Mesendoderm (in vitro differentiated cells): ENCODE measurements around the gene GHITM.

Source experiments
- DNase-seq: peaks from one replicate; pipeline ENCODE4 v3.0.0; 2013
- H2AK5ac ChIP-seq: 2 replicates; pipeline ENCODE4 v1.6.1; 2013; ENCODE audit warnings: low read length, inconsistent platforms
- H2BK120ac ChIP-seq: 2 replicates; pipeline ENCODE4 v1.6.1; 2013; ENCODE audit warnings: low read depth, mild to moderate bottlenecking, low read length, moderate library complexity, mixed read lengths
- H2BK15ac ChIP-seq: replicated peaks from 2 replicates; pipeline ENCODE4 v1.6.1; 2013; ENCODE audit warnings: low read depth, mild to moderate bottlenecking, moderate library complexity
- H2BK5ac ChIP-seq: 2 replicates; pipeline ENCODE4 v1.6.1; 2013; ENCODE audit warnings: low read length, inconsistent platforms
- H3K18ac ChIP-seq: 2 replicates; pipeline ENCODE4 v1.6.1; 2013; ENCODE audit warnings: mild to moderate bottlenecking, low read length, mixed read lengths
- H3K23ac ChIP-seq: one replicate; pipeline ENCODE4 v1.6.1; 2013; ENCODE audit warnings: low read length
- H3K27ac ChIP-seq: 2 replicates; pipeline ENCODE4 v1.5.1; 2013; ENCODE audit warnings: low read depth, mild to moderate bottlenecking, inconsistent platforms, low read length, moderate library complexity
- H3K27me3 ChIP-seq: 2 replicates; pipeline ENCODE4 v1.6.1; 2013; ENCODE audit warnings: low read length, control low read depth, mild to moderate bottlenecking, inconsistent platforms; ENCODE audit not compliant: insufficient read depth, poor library complexity
- H3K36me3 ChIP-seq: 2 replicates; pipeline ENCODE4 v1.6.1; 2013; ENCODE audit warnings: low read length, inconsistent platforms; ENCODE audit not compliant: control insufficient read depth, insufficient read depth
- H3K4ac ChIP-seq: one replicate; pipeline ENCODE4 v1.6.1; 2013; ENCODE audit warnings: low read depth, mild to moderate bottlenecking, low read length, moderate library complexity
- H3K4me1 ChIP-seq: 2 replicates; pipeline ENCODE4 v1.6.1; 2013; ENCODE audit warnings: low read depth, low read length, inconsistent platforms; ENCODE audit not compliant: control insufficient read depth
- H3K4me2 ChIP-seq: 2 replicates; pipeline ENCODE4 v1.6.1; 2013; ENCODE audit warnings: low read length
- H3K4me3 ChIP-seq: 2 replicates; pipeline ENCODE4 v1.5.1; 2013; ENCODE audit warnings: mild to moderate bottlenecking, low read length
- H3K56ac ChIP-seq: one replicate; pipeline ENCODE4 v1.6.1; 2013; ENCODE audit warnings: low read length
- H3K79me1 ChIP-seq: 2 replicates; pipeline ENCODE4 v1.6.1; 2013; ENCODE audit warnings: low read length, inconsistent platforms
- H3K79me2 ChIP-seq: 2 replicates; pipeline ENCODE4 v1.6.1; 2013; ENCODE audit warnings: mild to moderate bottlenecking, low read length; ENCODE audit not compliant: control insufficient read depth, insufficient read depth
- H3K9ac ChIP-seq: 2 replicates; pipeline ENCODE4 v1.6.1; 2013; ENCODE audit warnings: low read length, inconsistent platforms
- H4K5ac ChIP-seq: one replicate; pipeline ENCODE4 v1.6.1; 2013; ENCODE audit warnings: low read length
- H4K8ac ChIP-seq: one replicate; pipeline ENCODE4 v1.6.1; 2013; ENCODE audit warnings: low read depth, mild to moderate bottlenecking, control low read depth, low read length, moderate library complexity
- WGBS: extraction: QIAGEN DNeasy Blood & Tissue Kit; methylation state at CpG from one replicate; pipeline ENCODE4 v1.1.7; 2013; ENCODE audit warnings: low lambda C conversion rate, missing lambda C conversion rate; ENCODE audit not compliant: insufficient coverage; ENCODE audit errors: extremely low coverage; 5-methylcytosine and 5-hydroxymethylcytosine counted together

The GHITM gene

GRCh38 chr10:84173501-84173929, 34.2 kb downstream of the GHITM start, which contains the start of gene GPR15LG:
GPR15LG (plus strand) TSS chr10:84173801; CDS start chr10:84173852, 51 bp downstream.
- WGBS, result no CpG with 5 or more reads among the region's 2 CpGs
- no peaks in the 10 kb centered on the region for H3K79me2 ChIP-seq
- no peak within 1 kb of the TSS for H2BK5ac ChIP-seq
- no peak within 1 kb of the TSS for H3K56ac ChIP-seq
- H2BK15ac ChIP-seq, result no peak within 1 kb of the TSS
- H2BK120ac ChIP-seq, result no peak within 1 kb of the TSS
- DNase-seq, result no peak
- no peak within 1 kb of the TSS for H3K4me2 ChIP-seq
- H4K8ac ChIP-seq, result no peak within 1 kb of the TSS
- H3K18ac ChIP-seq, result no peak within 1 kb of the TSS
- peak within 1 kb of the TSS; percentile 89 for H3K23ac ChIP-seq
- no peak within 1 kb of the TSS for H3K4me3 ChIP-seq
- H3K4me1 ChIP-seq, result no peaks in the 10 kb centered on the region
- no peaks in the 10 kb centered on the region for H3K36me3 ChIP-seq
- no peaks in the 10 kb centered on the region for H3K27me3 ChIP-seq
- H4K5ac ChIP-seq, result no peak within 1 kb of the TSS
- H3K9ac ChIP-seq, result no peak within 1 kb of the TSS
- no peak within 1 kb of the TSS for H3K27ac ChIP-seq
- no peak within 1 kb of the TSS for H2AK5ac ChIP-seq
- H3K4ac ChIP-seq, result no peak within 1 kb of the TSS
- no peaks in the 10 kb centered on the region for H3K79me1 ChIP-seq

GRCh38 chr10:84175436-84175835, 36.1 kb downstream of the GHITM start:
- Histone ChIP-seq H3K27ac (no peak overlapping the region), H3K36me3 (no peaks in the 10 kb centered on the region), H3K4me1 (no peaks in the 10 kb centered on the region), H3K4me3 (no peak overlapping the region), H2BK15ac (no peak overlapping the region), H2AK5ac (no peak overlapping the region), H4K5ac (no peak overlapping the region), H3K23ac (no peak overlapping the region), H3K79me2 (no peaks in the 10 kb centered on the region), H3K56ac (no peak overlapping the region), H3K4me2 (no peak overlapping the region), H3K9ac (no peak overlapping the region), H2BK5ac (no peak overlapping the region), H3K4ac (no peak overlapping the region), H4K8ac (no peak overlapping the region), H3K18ac (no peak overlapping the region), H3K27me3 (no peaks in the 10 kb centered on the region), H2BK120ac (no peak overlapping the region), H3K79me1 (no peaks in the 10 kb centered on the region)
- no CpG with 5 or more reads among the region's 6 CpGs for WGBS
- no peak for DNase-seq

- Histone ChIP-seq H2BK120ac (no peak overlapping the region), H3K27me3 (no peaks in the 10 kb centered on the region), H2AK5ac (no peak overlapping the region), H3K4me1 (no peaks in the 10 kb centered on the region), H4K5ac (no peak overlapping the region), H3K23ac (no peak overlapping the region), H3K79me1 (no peaks in the 10 kb centered on the region), H3K9ac (no peak overlapping the region), H3K4ac (no peak overlapping the region), H4K8ac (no peak overlapping the region), H3K18ac (no peak overlapping the region), H3K27ac (no peak overlapping the region), H3K36me3 (no peaks in the 10 kb centered on the region), H3K4me2 (no peak overlapping the region), H3K4me3 (no peak overlapping the region), H3K56ac (no peak overlapping the region), H2BK15ac (no peak overlapping the region), H2BK5ac (no peak overlapping the region), H3K79me2 (no peaks in the 10 kb centered on the region)
- no CpG with 5 or more reads among the region's 4 CpGs for WGBS
- no peak for DNase-seq
These were observed 37.0 kb downstream of the GHITM start for GRCh38 chr10:84176351-84176750.

GRCh38 chr10:84176836-84177474, 37.6 kb downstream of the GHITM start:
- Histone ChIP-seq H3K18ac (no peak overlapping the region), H3K4me3 (no peak overlapping the region), H3K36me3 (no peaks in the 10 kb centered on the region), H3K27ac (no peak overlapping the region), H3K23ac (no peak overlapping the region), H4K8ac (no peak overlapping the region), H2BK120ac (no peak overlapping the region), H2BK5ac (no peak overlapping the region), H3K4me2 (no peak overlapping the region), H4K5ac (no peak overlapping the region), H3K4me1 (no peaks in the 10 kb centered on the region), H3K4ac (no peak overlapping the region), H3K79me2 (no peaks in the 10 kb centered on the region), H2BK15ac (no peak overlapping the region), H2AK5ac (no peak overlapping the region), H3K27me3 (no peaks in the 10 kb centered on the region), H3K9ac (no peak overlapping the region), H3K56ac (no peak overlapping the region), H3K79me1 (no peaks in the 10 kb centered on the region)
- no peak for DNase-seq
- no CpG with 5 or more reads among the region's 4 CpGs for WGBS

- DNase-seq, result no peak
- Histone ChIP-seq H3K79me1 (no peaks in the 10 kb centered on the region), H2BK5ac (no peak overlapping the region), H3K4me2 (no peak overlapping the region), H3K23ac (no peak overlapping the region), H3K18ac (no peak overlapping the region), H3K56ac (no peak overlapping the region), H3K4me3 (no peak overlapping the region), H3K9ac (no peak overlapping the region), H2BK15ac (no peak overlapping the region), H2BK120ac (no peak overlapping the region), H3K27me3 (no peaks in the 10 kb centered on the region), H4K5ac (no peak overlapping the region), H3K79me2 (no peaks in the 10 kb centered on the region), H3K4ac (no peak overlapping the region), H3K36me3 (no peaks in the 10 kb centered on the region), H3K4me1 (no peaks in the 10 kb centered on the region), H4K8ac (no peak overlapping the region), H3K27ac (no peak overlapping the region), H2AK5ac (no peak overlapping the region)
- no CpG with 5 or more reads among the region's 8 CpGs for WGBS
These were observed 38.3 kb downstream of the GHITM start for GRCh38 chr10:84177541-84178141.
